HUES64 (cell line): ENCODE measurements around the gene GALK2.
"Not testable (repeated sequence)": the region's sequence is repeated elsewhere in the genome, so short reads cannot be mapped to it uniquely, and the experiment has no call there.

ENCODE experiments used
- H3K27ac ChIP-seq: 2 replicates; pipeline ENCODE4 v1.7.0; 2013; ENCODE audit warnings: low read depth, low read length, inconsistent platforms
- H3K27me3 ChIP-seq: 2 replicates; pipeline ENCODE4 v1.6.1; 2013; ENCODE audit warnings: mild to moderate bottlenecking, low read length; ENCODE audit not compliant: insufficient read depth
- H3K36me3 ChIP-seq: 2 replicates; pipeline ENCODE4 v1.6.1; 2013; ENCODE audit warnings: mild to moderate bottlenecking, low read length; ENCODE audit not compliant: insufficient read depth
- H3K4me1 ChIP-seq: 2 replicates; pipeline ENCODE4 v1.6.1; 2013; ENCODE audit warnings: mild to moderate bottlenecking, low read length, moderate library complexity; ENCODE audit not compliant: insufficient read depth
- H3K4me3 ChIP-seq: 2 replicates; pipeline ENCODE4 v1.5.1; 2013; ENCODE audit warnings: mild to moderate bottlenecking, low read length, moderate library complexity
- H3K9ac ChIP-seq: 2 replicates; pipeline ENCODE4 v1.6.1; 2013; ENCODE audit warnings: mild to moderate bottlenecking, low read depth, low read length
- H3K9me3 ChIP-seq: 2 replicates; pipeline ENCODE4 v1.6.1; 2013; ENCODE audit warnings: low read depth, low read length; ENCODE audit not compliant: insufficient read depth
- WGBS: fragments of 150-250, 120-280 bp; methylation state at CpG from one replicate; pipeline ENCODE4 v1.1.7; 2013; ENCODE audit warnings: missing lambda C conversion rate; 5-methylcytosine and 5-hydroxymethylcytosine counted together

GALK2 gene

DNA sequence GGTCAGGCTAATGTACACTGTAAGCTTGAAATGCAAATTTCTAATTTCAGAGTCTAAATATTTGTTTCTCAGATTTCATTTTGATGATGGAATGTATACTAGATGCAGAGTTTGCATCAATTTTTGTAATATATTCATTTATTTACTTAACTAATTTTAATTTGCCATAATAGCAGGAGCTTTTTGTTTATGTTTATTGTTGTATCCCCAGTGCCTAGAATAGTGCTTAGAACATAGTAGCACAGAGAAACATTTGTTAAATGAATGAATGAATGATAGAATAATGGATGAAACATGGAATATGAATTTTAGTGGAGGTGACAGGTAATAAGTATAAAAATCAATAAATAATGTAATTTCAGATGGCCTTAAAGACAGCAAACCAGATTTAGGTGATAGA, 5.2 kb upstream of the GALK2 start:
- Histone ChIP-seq H3K9me3 (no peaks in the 10 kb centered on the region), H3K36me3 (no peaks in the 10 kb centered on the region), H3K9ac (no peak overlapping the region), H3K27ac (no peak overlapping the region), H3K4me3 (no peak overlapping the region), H3K27me3 (peaks cover 6% of the 10 kb centered on the region; the same call in 1 of the 2 replicates), H3K4me1 (no peaks in the 10 kb centered on the region)

DNA sequence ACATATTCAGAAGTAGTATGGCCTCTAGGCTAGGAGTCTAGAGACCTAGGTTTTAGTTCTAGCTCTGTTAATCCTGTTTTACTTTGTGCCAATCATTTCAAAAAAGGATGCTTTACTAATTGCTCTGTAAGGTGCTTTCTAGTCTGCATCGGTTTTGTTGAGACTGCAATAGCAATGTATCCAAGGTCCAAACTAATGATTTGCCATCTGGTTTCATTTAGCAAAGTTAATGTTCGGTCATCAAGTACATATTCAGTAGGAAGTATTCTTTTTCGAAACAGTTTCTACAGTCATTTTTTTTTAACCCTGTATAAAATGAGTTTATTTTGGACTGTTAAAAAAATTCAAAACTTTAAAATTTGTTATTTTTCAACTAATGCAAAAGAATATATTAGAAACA, 2.0 kb upstream of the GALK2 start:
- Histone ChIP-seq H3K4me1 (no peaks in the 10 kb centered on the region), H3K9ac (no peak overlapping the region), H3K27ac (no peak overlapping the region), H3K9me3 (no peaks in the 10 kb centered on the region), H3K36me3 (no peaks in the 10 kb centered on the region), H3K4me3 (no peak overlapping the region), H3K27me3 (peaks cover 6% of the 10 kb centered on the region; the same call in 1 of the 2 replicates)
- WGBS = over 99% methylated on average over 3 of the region's 3 CpGs

GRCh38 chr15:49171790-49172189, 1.7 kb downstream of the GALK2 start:
- no peaks in the 10 kb centered on the region for H3K4me1 ChIP-seq
- WGBS = 94% methylated on average over 10 of the region's 12 CpGs
- H3K9me3 ChIP-seq = peaks cover 10% of the 10 kb centered on the region; the same call in 1 of the 2 replicates
- H3K27ac ChIP-seq = no peak overlapping the region
- peaks cover 6% of the 10 kb centered on the region; the same call in 1 of the 2 replicates for H3K27me3 ChIP-seq
- no peak overlapping the region for H3K9ac ChIP-seq
- no peaks in the 10 kb centered on the region for H3K36me3 ChIP-seq
- H3K4me3 ChIP-seq = no peak overlapping the region

DNA sequence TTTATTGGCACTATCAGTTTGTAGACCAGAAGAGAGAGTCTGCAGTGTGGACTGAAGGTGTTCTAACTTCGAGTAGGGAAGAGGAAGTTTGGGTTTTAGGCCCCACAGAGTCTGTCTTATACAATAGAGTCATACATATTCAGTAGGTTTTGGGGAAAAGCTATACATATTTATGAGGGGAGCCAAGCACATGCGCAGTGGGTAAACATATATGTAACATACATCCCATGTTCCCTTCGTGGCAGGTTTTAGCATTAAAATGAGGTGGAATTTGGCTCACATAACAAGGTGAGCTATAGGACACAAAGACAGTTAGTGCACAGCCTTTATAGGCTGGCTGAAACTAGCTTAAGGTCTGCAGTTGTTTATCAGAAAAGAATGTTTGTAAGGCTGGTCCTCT, 4.9 kb downstream of the GALK2 start:
- WGBS = 90% methylated on average over 3 of the region's 3 CpGs
- H3K27ac ChIP-seq = no peak overlapping the region
- no peak overlapping the region for H3K4me3 ChIP-seq
- no peaks in the 10 kb centered on the region for H3K27me3 ChIP-seq
- peaks cover 10% of the 10 kb centered on the region; the same call in 1 of the 2 replicates for H3K9me3 ChIP-seq
- no peak overlapping the region for H3K9ac ChIP-seq
- H3K4me1 ChIP-seq = peaks cover 7% of the 10 kb centered on the region; the same call in 1 of the 2 replicates
- no peaks in the 10 kb centered on the region for H3K36me3 ChIP-seq

- not testable (repeated sequence) for H3K4me3 ChIP-seq, H3K27me3 ChIP-seq, H3K36me3 ChIP-seq, H3K9ac ChIP-seq, H3K27ac ChIP-seq, H3K9me3 ChIP-seq
- peaks cover 15% of the 10 kb centered on the region for H3K4me1 ChIP-seq
- WGBS = 93% methylated on average over 5 of the region's 6 CpGs
Measured at GRCh38 chr15:49175582-49176397, 5.7 kb downstream of the GALK2 start.

GRCh38 chr15:49178497-49178896, 8.4 kb downstream of the GALK2 start:
- Histone ChIP-seq H3K27ac (no peak overlapping the region), H3K4me3 (no peak overlapping the region), H3K4me1 (peaks cover 15% of the 10 kb centered on the region), H3K9ac (no peak overlapping the region), H3K36me3 (no peaks in the 10 kb centered on the region), H3K9me3 (peaks cover 10% of the 10 kb centered on the region; the same call in 1 of the 2 replicates), H3K27me3 (no peaks in the 10 kb centered on the region)
- WGBS = 95% methylated on average over 5 of the region's 7 CpGs

DNA sequence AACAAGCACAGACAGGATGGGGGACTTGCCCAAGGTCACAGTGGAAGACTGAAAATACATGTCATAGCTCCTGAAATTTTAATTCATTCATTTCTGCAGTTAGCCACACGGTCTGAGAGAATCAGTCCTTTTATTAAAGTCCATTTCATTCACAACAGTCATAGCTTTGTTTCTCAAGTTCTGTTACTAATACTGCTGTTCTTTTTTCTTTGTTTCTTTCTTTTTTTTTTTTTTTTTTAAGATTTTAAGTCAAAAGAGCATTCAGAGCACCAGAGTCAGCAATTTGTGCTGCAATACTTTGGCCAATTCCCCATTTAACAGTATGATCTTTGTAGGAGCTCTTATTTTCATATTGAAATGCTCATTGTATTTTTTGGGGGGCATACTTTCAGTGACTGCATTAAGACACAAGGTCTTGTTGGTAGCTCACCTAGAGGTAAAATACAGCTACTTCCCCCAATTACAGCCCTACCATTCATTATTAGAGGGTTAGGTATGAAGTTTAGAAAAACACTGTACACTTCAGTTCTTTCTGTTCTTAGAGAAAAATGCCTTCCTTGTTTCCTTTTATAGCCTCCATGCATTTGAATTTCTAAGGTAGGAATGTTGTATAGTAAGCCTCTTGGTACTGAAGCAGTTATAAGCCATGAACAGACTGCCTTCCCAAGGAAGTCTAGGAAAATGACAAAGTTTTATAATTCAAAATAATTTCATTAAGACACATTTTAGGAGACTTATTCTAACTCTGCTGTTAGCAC, 9.6 kb downstream of the GALK2 start:
- H3K27me3 ChIP-seq = no peaks in the 10 kb centered on the region
- no peaks in the 10 kb centered on the region for H3K36me3 ChIP-seq
- no peak overlapping the region for H3K4me3 ChIP-seq
- 82% methylated on average over 1 of the region's 1 CpG for WGBS
- peaks cover 15% of the 10 kb centered on the region for H3K4me1 ChIP-seq
- H3K9me3 ChIP-seq = peaks cover 10% of the 10 kb centered on the region; the same call in 1 of the 2 replicates
- no peak overlapping the region for H3K27ac ChIP-seq
- no peak overlapping the region for H3K9ac ChIP-seq

GRCh38 chr15:49182128-49182527, 12.1 kb downstream of the GALK2 start:
- no peak overlapping the region for H3K27ac ChIP-seq
- H3K9ac ChIP-seq = no peak overlapping the region
- H3K4me3 ChIP-seq = no peak overlapping the region
- no peaks in the 10 kb centered on the region for H3K36me3 ChIP-seq
- H3K27me3 ChIP-seq = no peaks in the 10 kb centered on the region
- WGBS = 96% methylated on average over 4 of the region's 4 CpGs
- H3K4me1 ChIP-seq = peaks cover 15% of the 10 kb centered on the region
- H3K9me3 ChIP-seq = no peaks in the 10 kb centered on the region

- 98% methylated on average over 3 of the region's 3 CpGs for WGBS
- H3K36me3 ChIP-seq, H3K4me3 ChIP-seq, H3K27me3 ChIP-seq, H3K27ac ChIP-seq, H3K9me3 ChIP-seq, H3K9ac ChIP-seq: not testable (repeated sequence)
- H3K4me1 ChIP-seq = peaks cover 21% of the 10 kb centered on the region
Measured at GRCh38 chr15:49183741-49184140, 13.7 kb downstream of the GALK2 start.

DNA sequence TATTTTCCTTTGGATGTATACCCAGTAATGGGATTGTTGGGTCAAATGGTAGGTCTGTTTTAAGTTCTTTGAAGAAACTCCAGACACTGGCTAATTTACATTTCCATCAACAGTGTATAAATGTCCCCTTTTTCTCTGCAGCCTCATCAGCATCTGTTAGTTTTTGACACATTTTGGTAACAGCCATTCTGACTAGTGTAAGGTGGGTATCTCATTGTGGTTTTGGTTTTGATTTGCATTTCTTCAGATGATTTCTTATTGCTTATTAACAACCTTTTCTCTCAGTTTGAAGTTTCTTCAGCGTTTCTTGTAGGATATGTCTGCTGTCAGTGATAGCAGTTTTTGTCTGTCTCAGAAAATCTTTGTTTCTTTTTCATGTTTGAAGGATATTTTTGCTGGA, 15.4 kb downstream of the GALK2 start:
- Histone ChIP-seq H3K27ac (no peak overlapping the region), H3K9me3 (no peaks in the 10 kb centered on the region), H3K9ac (no peak overlapping the region), H3K4me3 (no peak overlapping the region), H3K27me3 (no peaks in the 10 kb centered on the region), H3K36me3 (no peaks in the 10 kb centered on the region), H3K4me1 (peaks cover 19% of the 10 kb centered on the region)
- 100% methylated on average over 1 of the region's 1 CpG for WGBS

- WGBS = 89% methylated on average over 2 of the region's 2 CpGs
- H3K4me1 ChIP-seq = peaks cover 21% of the 10 kb centered on the region
- no peak overlapping the region for H3K27ac ChIP-seq
Measured at GRCh38 chr15:49187549-49188245, 17.6 kb downstream of the GALK2 start.

More at GRCh38 chr15:49187549-49188245, 17.6 kb downstream of the GALK2 start:
- Histone ChIP-seq H3K36me3 (no peaks in the 10 kb centered on the region), H3K4me3 (no peak overlapping the region), H3K27me3 (no peaks in the 10 kb centered on the region), H3K9me3 (no peaks in the 10 kb centered on the region), H3K9ac (no peak overlapping the region)
